Measurements from ENCODE around the gene PXMP4. TPM values are rescaled to one million over a fixed set of nuclear protein-coding genes. Genes with fewer than 3 reads are reported as not detected.

The PXMP4 gene
- total and polyA plus RNA-seq, 9 of the 15 experiments (the other 6 are each of a cell fraction or from before 2014, with no cell fraction given): 4.8 to 29.1 (median 6.8) TPM

- no peak for TF ChIP-seq ELK1 (CRISPR knock-in tag; IDR thresholded peaks at IDR 0.05)
- TF ChIP-seq SRSF1 (IDR thresholded peaks at IDR 0.05; ENCODE audit: low read depth, low read length): no peak
- TF ChIP-seq GABPB1 (CRISPR knock-in tag; IDR thresholded peaks at IDR 0.05): peak; percentile 56
- TF ChIP-seq POLR2AphosphoS5 (IDR thresholded peaks at IDR 0.05; ENCODE audit: control insufficient read depth, insufficient read depth, low read depth, low read length): no peak
- no peak for TF ChIP-seq RBM17 (IDR thresholded peaks at IDR 0.05; ENCODE audit: borderline replicate concordance, low read depth, low read length)
- TF ChIP-seq HNRNPH1 (optimal IDR thresholded peaks at IDR 0.05; ENCODE audit: low read depth, low read length): no peak
- peak; percentile 35; the same call in 1 of the 2 replicates for TF ChIP-seq LCOR (CRISPR knock-in tag; IDR thresholded peaks at IDR 0.05)
- no peak for TF ChIP-seq FIP1L1 (IDR thresholded peaks at IDR 0.05; ENCODE audit: low read depth, low read length, poor library complexity, severe bottlenecking)
- no peak for TF ChIP-seq ZNF407 (IDR thresholded peaks at IDR 0.05; ENCODE audit: low read depth)
- 0 out of 2 replicates have a peak, but pooled peaks have one; percentile 15 for TF ChIP-seq FOSL1 (tag; conservative IDR thresholded peaks at IDR 0.05)
- TF ChIP-seq CBX1 (IDR thresholded peaks at IDR 0.05; ENCODE audit: low read depth): peak; percentile 10; the same call in 1 of the 2 replicates
- TF ChIP-seq NR1H2 (CRISPR knock-in tag; IDR thresholded peaks at IDR 0.05): no peak
- 0 out of 2 replicates have a peak, but pooled peaks have one; percentile 44 for TF ChIP-seq HDGF (IDR thresholded peaks at IDR 0.05)
- TF ChIP-seq, protein P1, sequence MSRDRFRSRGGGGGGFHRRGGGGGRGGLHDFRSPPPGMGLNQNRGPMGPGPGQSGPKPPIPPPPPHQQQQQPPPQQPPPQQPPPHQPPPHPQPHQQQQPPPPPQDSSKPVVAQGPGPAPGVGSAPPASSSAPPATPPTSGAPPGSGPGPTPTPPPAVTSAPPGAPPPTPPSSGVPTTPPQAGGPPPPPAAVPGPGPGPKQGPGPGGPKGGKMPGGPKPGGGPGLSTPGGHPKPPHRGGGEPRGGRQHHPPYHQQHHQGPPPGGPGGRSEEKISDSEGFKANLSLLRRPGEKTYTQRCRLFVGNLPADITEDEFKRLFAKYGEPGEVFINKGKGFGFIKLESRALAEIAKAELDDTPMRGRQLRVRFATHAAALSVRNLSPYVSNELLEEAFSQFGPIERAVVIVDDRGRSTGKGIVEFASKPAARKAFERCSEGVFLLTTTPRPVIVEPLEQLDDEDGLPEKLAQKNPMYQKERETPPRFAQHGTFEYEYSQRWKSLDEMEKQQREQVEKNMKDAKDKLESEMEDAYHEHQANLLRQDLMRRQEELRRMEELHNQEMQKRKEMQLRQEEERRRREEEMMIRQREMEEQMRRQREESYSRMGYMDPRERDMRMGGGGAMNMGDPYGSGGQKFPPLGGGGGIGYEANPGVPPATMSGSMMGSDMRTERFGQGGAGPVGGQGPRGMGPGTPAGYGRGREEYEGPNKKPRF (IDR thresholded peaks at IDR 0.05; ENCODE audit: low read depth, low read length): no peak
- TF ChIP-seq TCFL5 (CRISPR knock-in tag; conservative IDR thresholded peaks at IDR 0.05): no peak
Measured at GRCh38 chr20:33666293-33667244, 53.5 kb downstream of the PXMP4 start, which contains the start of gene ACTL10 (continued).
